GM18511 (cell line): ENCODE data around the gene LRRC4B.

Experiments used
- ATAC-seq: cut with Tn5 transposase; IDR thresholded peaks from one replicate; pipeline ENCODE4 v1.9.1; 2021; ENCODE audit warnings: mild to moderate bottlenecking, moderate library complexity; ENCODE audit not compliant: unreplicated experiment

Gene LRRC4B

DNA sequence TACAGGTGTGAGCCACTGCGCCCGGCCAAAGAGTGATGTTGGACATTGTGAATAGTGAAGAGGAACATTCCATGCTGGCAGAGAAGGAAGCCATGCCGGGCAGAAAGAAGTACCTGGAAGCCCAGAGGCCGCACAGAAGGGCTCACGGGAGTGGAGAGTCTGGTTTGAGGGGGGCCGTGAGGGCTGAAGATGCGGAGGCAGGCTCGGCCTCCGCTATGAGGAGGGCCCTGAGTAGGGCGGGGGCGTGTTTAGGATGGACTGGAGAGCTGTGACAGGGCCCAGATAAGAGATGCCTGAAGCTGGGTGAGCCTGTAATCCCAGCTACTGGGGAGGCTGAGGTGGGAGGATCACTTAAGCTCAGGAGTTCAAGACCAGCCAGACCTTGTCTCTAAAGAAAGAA is 58.9 kb downstream of the LRRC4B start:
- ATAC-seq, result no peak

DNA sequence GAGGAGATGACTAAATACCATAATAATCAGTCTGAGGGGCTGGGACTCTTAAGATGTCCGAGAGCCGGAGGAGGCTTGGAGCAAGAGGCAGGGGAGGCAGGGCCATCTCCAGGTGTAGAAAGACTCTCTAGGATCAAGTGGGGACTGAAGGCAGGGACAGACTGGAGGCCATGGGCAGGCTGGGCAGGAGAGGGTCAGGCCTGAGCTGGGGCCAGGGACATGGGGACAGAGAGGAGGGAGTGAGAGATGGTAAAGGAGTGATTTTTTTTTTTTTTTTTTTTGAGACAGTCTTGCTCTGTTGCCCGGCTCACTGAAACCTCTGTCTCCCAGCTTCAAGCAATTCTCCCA is 59.4 kb downstream of the LRRC4B start:
- no peak for ATAC-seq

DNA sequence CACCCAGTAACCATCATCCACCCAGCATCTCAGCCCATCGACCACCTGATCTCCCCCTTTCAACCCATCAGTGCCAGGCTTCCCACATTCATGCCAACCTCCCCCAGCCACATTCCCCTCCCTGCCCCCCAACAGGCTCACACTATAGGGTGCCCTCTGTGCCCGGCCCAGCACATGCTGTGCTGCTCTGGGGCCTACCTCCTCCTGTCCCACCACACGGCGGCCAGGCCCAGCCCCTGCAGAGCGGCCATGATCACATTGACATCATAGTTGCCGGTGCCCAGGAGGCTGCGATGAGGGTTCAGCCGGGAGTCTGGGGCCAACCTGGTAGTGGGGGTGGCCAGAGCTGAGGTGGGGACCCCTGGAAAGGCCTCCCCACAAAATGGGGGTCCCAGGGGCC is 60.9 kb downstream of the LRRC4B start:
- no peak for ATAC-seq

DNA sequence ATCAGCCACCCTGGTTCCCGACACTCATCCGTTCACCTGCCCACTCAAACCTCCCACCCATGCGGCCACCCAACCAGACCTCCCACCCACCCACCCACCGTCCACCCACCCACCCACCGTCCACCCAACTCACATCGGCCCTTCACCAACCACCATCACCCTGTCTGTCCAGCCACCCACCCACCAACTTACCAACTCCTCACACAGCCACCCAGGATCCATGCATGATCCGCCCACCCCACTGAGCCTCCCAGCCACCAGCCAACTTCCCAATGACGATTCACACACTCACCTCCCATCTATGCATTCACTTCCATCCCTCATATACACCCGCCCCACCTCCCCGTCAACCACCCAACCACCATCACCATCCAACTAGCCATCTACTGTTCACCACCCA is 61.5 kb downstream of the LRRC4B start:
- ATAC-seq, result no peak

DNA sequence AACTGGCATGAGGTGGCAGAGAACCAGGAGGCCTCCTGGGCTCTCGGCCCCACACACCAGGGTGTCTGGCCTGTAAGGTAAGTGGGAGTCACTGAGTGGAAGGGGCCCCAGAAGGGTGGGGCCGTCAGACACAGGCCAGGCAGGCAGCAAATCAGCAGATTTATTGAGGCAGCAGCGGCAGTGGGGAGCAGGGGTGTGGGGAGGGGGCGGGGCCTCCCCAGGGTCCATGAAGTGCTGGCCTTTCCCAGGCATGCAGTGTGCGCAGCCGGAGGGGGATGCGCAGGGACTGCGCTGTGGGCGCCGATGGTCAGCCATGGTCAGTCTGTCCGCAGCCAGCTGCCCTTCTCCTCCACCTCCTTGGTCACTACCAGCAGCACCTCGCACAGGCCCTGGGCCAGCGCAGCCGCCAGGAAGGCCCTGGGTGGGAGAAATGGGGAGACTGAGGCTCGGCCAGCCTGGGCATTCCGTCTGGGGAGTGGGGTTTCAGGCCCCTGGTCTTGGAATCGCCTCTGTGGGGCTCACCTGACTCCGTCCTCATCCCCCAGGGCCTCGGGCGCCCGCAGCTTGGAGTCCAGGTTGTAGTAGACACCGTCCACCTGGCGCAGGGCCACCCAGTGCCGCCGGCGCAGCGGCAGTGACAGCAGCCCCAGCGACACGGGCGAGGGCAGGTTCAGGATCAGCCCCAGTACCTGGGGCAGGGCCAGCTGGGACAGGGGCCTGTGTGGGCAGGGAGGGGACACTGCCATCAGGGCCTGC is 62.2 kb downstream of the LRRC4B start:
- ATAC-seq, result no peak

DNA sequence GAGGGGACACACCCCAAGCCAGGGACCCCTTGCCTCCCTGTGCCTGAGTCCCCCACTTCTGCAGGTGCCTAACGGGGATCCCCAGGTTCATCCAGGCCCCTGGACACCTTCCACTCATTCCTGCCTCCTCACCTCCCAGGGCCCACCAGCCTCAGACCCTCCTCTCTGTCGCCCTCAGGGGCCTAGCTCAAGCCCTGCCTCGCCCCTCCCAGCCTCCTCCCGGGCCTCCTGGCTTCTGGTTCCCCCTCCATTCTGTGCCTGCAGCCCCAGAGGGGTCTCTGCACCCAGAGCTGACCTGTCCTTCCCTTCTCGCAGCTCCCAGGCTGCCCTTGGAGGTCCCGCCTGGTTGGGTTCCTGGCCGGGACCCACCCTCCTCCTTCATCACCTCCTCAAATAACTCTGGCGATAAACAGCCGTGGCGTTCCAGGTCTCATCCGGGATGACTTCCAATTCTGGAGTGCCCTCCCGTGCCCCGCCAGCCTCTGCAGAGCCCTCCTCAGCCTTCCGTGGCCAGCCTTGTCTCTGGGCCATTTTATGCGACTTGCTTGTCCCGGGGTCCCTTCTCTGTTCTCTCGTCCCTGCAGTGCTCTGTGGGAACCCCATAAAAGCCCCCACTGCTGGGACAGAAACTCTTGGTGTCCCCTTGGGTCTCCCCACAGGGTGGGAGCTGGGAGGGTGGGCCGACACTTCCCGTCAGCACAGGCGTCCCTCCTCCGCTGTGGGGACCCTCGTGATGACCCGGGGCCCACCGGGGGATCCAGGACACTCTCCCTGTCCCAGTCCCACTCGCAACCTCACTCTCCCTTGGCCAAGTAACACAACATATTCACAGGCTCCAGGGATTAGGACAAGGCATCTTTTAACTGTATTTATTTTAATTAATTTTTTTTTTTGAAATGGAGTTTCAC is 66.4 kb downstream of the LRRC4B start:
- ATAC-seq, result no peak

DNA sequence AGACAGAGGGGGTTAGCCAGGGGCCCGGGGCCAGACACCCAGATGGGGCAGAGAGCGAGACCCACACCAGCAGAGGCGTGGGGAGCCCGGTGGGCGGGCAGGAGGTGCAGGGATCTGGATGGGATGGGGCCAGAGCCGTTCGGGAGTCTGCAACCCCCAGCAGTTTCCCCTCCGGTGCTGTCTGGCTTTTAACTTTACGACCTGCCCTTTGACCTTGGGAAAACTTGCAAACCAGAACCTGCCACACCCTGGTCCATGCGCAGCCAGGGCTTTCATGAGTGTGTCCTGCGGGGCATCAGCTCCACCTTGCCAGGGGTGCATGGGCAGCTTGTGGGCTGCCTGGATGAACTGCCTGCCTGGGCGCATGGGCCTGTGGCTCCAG is 67.1 kb downstream of the LRRC4B start:
- no peak for ATAC-seq

DNA sequence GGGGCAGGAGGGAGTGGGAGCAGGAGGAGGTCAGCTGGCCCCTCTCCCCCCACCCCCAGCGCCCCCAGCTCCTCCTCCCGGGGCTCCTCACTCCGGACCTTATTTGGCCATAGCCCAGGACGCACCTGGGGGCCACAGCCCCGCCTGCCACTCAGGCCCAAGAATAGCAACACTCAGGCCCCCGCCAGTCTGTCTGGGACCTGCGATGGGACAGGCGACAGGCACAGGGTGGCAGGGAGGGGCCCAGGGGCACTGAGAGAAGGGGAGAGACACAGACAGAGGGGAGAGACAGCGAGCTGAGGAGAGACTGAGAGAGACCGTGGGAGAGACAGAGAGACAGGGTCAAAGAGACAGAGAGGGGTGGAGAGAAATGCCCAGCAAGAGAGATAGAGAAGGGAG is 67.5 kb downstream of the LRRC4B start:
- ATAC-seq, result no peak

DNA sequence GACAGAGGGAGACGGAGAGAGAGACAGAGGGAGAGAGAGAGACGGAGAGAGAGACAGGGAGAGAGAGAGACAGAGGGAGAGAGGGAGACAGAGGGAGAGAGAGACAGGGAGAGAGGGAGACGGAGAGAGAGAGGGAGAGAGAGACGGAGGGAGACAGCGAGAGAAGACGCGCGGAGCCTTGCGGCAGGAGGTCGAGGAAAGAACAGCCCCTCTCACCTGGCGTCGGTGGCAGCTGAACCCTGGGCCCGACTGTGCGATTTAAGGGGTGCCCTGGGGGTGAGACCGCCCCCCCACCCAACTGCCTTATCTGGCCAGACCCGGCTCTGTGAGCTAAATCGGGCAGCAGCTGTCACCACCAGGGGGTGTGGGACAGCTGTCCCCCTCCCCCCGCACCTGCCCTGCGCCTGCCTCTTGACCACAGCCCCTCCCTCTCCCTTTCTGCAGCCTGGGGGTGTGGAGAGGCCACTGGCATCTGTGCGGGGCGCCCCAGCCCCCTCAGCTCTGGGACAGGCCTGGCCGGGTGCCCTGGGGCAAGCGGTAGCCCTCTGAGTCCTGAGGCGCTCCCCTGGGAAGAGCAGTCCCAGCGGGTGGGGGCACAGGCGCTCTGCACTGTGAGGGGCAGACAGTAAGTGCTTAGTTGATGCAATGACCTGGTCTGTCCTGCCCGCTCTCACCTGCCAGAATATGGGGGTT is 68.0 kb downstream of the LRRC4B start:
- no peak for ATAC-seq

DNA sequence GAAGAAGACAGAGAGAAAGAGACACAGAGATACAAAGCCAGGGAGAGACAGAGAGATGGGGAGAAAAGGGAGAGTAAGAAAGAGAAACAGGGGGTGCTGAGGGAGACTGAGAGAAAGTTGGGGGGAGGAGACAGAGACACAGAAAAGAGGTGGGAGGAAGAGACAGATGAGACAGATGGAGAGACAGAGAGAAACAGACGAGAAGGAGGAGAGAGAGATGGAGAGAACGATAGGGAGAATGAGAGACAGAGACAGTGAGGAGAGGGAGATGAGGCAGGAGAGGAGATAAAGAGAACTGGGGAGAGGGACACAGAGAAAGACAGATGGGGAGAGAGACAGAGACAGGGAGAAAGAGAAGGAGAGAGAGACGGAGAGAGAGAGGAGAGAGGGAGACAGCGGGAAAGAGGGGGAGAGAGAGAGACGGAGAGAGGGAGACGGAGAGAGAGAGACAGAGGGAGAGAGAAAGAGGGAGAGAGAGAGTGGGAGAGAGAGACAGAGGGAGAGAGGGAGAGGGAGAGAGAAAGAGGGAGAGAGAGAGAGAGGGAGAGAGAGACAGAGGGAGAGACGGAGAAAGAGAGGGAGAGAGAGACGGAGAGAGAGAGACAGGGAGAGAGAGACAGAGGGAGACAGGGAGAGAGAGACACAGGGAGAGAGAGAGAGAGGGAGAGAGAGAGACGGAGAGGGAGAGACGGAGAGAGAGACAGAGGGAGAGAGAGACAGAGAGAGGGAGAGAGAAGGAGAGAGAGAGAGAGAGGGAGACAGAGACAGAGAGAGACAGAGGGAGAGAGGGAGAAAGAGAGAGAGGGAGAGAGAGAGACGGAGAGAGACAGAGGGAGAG is 69.8 kb downstream of the LRRC4B start:
- no peak for ATAC-seq

DNA sequence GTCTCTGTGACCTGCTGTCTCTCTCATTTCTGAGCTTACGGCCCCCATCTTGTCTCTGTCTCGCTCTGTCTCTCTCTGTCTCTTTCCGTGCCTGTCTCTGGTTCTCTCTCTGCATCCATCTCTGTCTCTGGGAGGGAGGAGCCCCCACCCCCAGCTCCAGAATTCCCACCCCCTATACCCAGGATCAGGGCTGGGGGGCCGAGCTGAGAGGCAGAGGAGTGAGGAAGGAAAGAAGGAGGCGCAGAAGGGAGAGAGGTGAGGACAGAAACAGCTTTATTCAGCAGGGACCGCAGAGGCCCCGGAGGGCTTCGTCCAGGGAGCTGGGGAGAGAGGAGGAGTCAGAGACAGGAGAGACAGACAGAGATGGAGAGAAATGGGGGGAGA is 71.2 kb downstream of the LRRC4B start:
- no peak for ATAC-seq

DNA sequence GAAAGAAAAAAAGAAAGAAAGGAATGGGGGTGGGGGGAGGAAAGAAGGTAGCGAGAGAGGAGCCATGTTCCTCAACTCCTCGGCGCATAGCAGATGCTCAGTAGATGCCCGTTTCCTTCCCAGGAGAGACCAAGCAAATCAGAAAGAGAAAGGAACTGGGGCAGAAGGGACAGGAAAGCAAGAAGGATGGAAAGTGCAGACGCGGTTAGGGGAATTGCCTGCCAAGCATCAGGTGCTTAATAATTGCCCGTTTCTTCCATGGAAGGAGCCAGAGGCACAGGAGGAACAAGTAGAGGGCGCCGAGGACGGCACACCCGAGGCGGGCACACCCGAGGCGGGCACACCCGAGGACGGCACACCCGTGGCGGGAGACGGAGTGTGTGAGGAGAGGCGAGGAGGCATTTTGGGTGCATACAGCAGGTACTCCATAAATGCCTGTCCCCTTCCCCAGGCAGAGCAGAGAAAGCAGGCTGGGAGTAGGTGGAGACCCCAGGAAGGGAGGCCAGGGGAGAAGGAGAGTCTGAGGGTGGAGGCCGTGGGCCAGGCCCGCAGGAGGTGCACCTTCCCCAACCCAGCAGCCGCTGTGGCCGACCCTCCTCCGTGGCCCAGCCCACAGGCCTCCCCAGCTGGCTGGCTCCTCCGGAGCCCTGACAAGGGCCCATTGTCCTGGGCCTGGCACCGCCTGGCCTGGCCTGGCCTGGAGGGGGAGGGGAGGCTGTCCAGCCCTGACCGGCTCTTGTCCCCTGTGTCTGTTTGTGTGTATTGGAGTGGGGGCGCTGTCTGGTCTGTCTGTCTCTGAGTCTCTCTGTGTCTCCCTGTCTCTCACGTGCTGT is 71.8 kb downstream of the LRRC4B start:
- no peak for ATAC-seq

DNA sequence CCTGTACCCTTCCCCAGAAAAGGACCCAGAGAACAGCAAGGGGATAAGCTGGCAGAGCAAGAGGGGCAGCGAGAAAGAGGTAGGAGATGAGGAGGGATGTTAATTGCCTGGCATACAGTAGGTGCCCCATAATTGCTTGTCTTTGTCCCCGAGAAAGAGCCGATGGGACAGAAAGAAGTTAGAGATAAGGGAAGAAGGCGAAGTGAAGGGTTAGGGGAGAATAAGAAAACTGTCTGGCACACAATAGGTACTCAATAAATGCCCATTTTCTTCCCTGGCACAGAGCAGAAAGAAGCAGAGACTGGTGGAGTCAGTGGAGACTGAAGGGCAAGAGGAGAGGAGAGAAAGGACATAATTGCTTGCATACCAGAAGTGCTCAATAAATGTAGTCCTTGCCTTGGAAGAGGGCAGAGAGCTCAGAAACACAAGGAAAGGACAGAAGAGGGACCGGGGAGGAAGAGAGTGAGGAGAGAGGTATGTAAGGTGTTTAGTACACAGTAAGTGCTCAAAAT is 73.2 kb downstream of the LRRC4B start:
- ATAC-seq, result no peak

DNA sequence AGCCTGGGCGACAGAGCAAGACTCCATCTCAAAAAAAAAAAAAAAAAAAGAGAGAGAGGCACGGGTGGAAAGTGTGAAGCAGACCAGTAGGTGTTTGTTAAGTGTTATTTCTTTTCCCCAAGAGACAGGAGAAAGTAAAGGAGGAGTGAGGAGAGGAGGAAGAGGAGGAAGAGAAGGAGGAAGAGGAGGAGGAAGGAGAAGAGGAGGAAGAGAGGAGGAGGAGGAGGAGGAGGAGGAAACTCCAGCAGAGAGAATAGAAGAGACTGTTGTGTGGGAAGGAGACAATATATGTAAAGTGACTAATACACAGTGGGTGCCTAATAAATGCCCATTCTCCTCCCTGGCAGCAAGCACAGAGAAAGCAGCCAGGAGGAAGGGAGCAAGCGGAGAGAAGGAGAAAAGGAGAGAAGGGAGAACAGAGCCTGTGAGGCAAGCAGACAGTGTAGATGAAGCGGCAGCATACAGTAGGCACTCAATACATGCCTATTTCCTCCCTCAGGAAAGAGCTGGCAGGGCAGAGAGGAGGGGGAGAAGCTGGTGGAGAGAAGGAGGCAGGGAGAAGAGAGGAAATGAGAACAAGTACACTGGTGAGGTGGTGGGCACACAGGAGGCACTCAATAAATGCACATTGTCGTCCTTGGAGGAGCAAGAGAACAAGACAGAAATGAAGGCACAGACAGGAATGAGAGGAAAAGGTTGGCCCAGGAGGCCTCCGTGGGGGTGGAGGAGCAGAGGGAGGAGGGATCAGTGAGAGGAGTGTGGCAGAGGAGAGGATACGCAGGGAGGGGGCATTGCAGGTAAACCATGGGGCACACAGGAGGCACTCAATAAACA is 73.8 kb downstream of the LRRC4B start:
- ATAC-seq, result no peak

DNA sequence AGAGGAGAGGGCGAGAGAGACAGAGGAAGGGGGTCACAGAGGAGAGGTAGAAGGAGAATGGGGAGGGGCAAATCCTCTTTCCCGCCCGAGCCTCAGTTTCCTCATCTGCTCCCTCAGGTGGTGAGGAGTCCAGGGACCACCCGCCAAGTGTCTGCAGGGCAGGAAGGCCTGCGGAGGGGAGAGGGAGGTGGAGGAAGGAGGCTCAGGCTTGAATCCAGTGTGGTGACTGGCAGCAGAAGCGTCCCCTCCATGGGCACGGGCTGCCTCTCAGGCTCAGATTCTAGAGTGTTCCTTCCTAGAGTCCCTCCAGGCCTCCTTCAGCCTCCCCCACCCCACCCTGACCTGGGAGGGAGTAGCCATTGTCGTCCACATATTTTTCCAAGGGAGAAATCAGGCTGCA is 75.1 kb downstream of the LRRC4B start:
- ATAC-seq, result no peak

DNA sequence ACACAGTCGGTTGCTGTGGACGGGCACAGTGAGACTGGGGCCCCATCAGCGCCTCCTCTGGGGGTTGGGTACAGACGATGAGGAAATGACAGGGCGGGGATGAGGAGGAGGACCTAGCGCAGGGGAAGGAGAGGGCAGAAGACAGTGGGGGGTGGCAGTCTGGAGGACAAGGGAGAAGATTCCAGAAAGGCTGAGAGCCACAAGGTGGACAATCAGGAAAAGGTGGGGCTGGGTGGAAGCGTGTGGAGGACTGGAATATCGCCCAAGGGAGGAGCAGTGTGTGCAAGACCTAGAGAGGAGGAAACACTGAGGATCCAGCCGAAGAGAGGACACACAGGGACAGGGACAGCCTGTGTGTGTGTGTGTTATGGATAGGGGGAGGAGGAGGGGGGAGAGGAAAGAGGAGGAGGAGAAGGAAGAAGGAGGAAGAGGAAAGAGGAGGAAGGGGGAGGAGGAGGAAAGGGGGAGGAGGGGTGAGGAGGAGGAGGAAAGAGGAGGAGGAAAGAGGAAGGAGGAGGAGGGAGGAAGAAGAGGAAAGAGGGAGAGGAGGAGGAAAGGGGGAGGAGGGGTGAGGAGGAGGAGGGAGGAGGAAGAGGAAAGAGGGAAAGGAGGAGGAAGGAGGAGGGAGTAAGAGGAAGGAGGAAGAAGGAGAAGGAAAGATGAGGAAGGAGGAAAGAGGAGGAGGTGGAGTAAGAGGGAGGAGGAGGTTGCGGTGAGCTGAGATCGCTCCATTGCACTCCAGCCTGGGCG is 75.8 kb downstream of the LRRC4B start:
- no peak for ATAC-seq

DNA sequence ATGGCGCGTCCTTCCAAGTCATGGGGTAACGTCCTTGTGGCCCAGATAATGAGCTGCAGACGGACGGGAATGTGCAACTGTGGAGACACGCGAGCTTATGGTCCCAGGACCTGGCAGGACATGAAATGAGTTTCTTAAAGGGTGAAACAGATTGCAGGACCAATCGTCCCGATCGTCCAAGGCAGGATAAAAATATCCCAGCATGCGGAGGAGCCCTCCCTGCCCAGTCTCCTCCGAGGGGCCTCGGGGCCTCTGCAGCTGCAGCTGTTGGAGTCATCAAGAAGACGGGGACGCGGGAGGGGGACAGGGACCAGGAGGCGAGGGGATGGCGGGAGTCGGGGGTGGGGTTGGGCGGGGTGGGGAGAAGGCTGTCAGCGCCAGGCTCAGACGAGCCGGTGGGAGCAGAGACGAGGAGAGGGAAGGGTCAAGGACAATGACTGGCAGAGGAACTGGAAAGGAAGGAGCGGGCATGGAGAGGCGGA is 77.2 kb downstream of the LRRC4B start:
- no peak for ATAC-seq

DNA sequence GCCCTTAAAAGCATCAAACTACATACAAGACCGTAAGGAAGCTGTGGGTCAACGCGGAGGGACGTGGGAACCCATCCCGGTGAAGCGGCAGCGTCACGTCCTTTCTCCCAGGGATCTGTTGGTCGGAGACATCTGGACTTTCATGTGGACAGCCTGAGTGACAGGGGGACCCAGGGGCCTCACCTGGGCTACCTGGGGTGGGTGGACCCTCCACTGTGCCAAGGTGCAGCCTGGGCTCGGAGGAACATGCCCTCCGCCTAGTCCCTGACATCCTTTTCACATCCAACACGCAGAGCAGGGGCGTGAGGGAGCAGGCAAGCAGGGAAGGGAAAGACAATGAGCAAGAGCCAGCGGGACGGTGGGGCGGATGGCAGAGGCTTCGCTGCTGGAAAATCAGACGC is 77.8 kb downstream of the LRRC4B start:
- ATAC-seq, result no peak
